Tibial nerve (tissue), 4 donors: ENCODE data around the gene AMOT. TPM values are rescaled to one million over a fixed set of nuclear protein-coding genes. Genes with fewer than 3 reads are reported as not detected.

Experiments
- DNase-seq, 2 donors: peaks; one replicate each; pipeline ENCODE4 v3.0.0-alpha.2; 2019; ENCODE audit warnings: low spot score in 2 of 2
- H3K27ac ChIP-seq, 4 donors: fragments of 200-600 bp; sonication (generic) in 3 of 4; one replicate each; pipeline ENCODE4 v1.5.1; 2017 to 2019; ENCODE audit warnings: mild to moderate bottlenecking in 1 of 4
- H3K27me3 ChIP-seq, 2 donors: fragments of 200-600 bp; sonication (generic) in 1 of 2; one replicate each; pipeline versions ENCODE4 v1.5.1 to v1.6.0; 2017 to 2019
- H3K36me3 ChIP-seq, 3 donors: fragments of 200-600 bp; sonication (generic); one replicate each; pipeline ENCODE4 v1.5.1; 2018 to 2019
- H3K4me1 ChIP-seq, 4 donors: fragments of 200-600 bp; sonication (generic) in 3 of 4; one replicate each; pipeline ENCODE4 v1.5.1; 2017 to 2019
- H3K4me3 ChIP-seq, 4 donors: fragments of 200-600 bp; sonication (generic) in 3 of 4; one replicate each; pipeline ENCODE4 v1.5.1; 2017 to 2019; ENCODE audit warnings: mild to moderate bottlenecking in 1 of 4, moderate library complexity in 1 of 4
- H3K9me3 ChIP-seq, 4 donors: fragments of 200-600 bp; sonication (generic) in 3 of 4; one replicate each; pipeline ENCODE4 v1.5.1; 2017 to 2019
- EP300 ChIP-seq, 2 donors: sonication (generic); formaldehyde crosslinking; IDR thresholded peaks; one replicate each; pipeline ENCODE4 v1.6.1; 2017; ENCODE audit warnings: antibody characterized with exemption in 2 of 2, mild to moderate bottlenecking in 1 of 2
- POLR2A ChIP-seq, 2 donors: fragments of 450-650 bp; IDR thresholded peaks; one replicate each; pipeline ENCODE4 v1.6.1; 2017; ENCODE audit warnings: antibody characterized with exemption in 2 of 2, mild to moderate bottlenecking in 2 of 2, moderate library complexity in 2 of 2
- WGBS, 2 donors: methylation state at CpG; one replicate each; pipeline ENCODE4 v1.1.5; 2018; 5-methylcytosine and 5-hydroxymethylcytosine counted together
- total RNA-seq, 4 donors: library from RNA; depleted of rRNA; stranded (reverse); fragments of >200 nt; gene quantifications; one replicate each; pipeline ENCODE4 v1.1.0, GENCODE V29; 2016
- TF ChIP-seq, protein P1 (sequence below), 5 experiments: fragments of 200-600 bp in 3 of 5; fragments of 450-650 bp in 2 of 5; sonication (generic) in 3 of 5; IDR thresholded peaks; one replicate each; pipeline ENCODE4 v1.5.1; 2016 to 2019; ENCODE audit warnings: antibody characterized with exemption in 5 of 5, mild to moderate bottlenecking in 3 of 5, moderate library complexity in 2 of 5

The AMOT gene
- total RNA-seq, 4 donors from 2014 or later = 22.0 to 41.2 (median 23.0) TPM

DNA sequence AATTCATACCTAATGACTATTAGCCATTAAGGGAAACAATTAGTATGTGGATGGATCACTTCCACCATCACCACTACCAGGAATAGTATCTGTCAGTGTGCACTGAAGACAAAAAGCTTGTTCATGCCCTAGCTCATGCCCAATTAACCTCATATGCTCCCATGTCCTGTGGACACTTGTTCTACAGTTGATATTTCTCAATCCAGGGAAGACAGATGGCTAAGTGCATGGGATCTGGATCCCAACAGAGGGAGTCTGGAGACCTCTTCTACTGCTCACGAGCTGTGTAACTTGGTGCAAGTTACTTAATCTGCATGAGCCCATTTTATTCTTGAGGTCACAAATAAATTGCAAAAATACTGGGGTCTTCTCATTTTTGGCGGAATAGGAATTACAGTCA lies 23.7 kb downstream of the AMOT start:
- H3K27me3 ChIP-seq = peaks cover 0 to 17% of the 10 kb centered on the region in 2 donors
- H3K36me3 ChIP-seq = no peaks in the 10 kb centered on the region
- TF ChIP-seq POLR2A (IDR thresholded peaks at IDR 0.05) (no peak), EP300 (IDR thresholded peaks at IDR 0.05) (no peak)
- TF ChIP-seq, protein P1, sequence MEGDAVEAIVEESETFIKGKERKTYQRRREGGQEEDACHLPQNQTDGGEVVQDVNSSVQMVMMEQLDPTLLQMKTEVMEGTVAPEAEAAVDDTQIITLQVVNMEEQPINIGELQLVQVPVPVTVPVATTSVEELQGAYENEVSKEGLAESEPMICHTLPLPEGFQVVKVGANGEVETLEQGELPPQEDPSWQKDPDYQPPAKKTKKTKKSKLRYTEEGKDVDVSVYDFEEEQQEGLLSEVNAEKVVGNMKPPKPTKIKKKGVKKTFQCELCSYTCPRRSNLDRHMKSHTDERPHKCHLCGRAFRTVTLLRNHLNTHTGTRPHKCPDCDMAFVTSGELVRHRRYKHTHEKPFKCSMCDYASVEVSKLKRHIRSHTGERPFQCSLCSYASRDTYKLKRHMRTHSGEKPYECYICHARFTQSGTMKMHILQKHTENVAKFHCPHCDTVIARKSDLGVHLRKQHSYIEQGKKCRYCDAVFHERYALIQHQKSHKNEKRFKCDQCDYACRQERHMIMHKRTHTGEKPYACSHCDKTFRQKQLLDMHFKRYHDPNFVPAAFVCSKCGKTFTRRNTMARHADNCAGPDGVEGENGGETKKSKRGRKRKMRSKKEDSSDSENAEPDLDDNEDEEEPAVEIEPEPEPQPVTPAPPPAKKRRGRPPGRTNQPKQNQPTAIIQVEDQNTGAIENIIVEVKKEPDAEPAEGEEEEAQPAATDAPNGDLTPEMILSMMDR (IDR thresholded peaks at IDR 0.05) = no peak
- H3K4me3 ChIP-seq = no peak overlapping the region
- no peak for DNase-seq
- H3K4me1 ChIP-seq = peaks cover 0 to 16% (median 0%) of the 10 kb centered on the region in 4 donors
- no peaks in the 10 kb centered on the region for H3K9me3 ChIP-seq
- 65 to 93% methylated on average over 2 of the region's 2 CpGs for WGBS, 2 donors
- no peak overlapping the region for H3K27ac ChIP-seq

DNA sequence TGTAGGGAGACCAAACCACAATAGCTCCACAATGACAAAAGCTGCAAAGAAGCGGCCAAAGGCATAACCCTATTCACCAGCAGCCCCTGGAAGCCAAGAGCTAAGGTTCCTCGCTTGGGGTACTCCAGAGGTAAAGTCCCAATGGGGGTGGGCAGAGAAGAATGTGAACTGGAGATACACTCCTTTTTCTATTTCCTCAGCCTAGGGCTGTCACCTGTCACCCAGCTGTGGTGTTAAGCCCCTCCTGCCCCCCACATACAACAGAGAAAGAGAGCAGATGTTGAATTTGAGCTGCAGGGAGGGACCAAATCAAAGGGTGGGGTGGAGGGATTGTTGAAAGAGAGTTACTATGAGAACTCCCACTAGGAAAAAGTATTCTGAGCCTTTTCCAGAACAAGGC lies 26.1 kb downstream of the AMOT start:
- Histone ChIP-seq H3K4me3 (no peak overlapping the region), H3K9me3 (no peaks in the 10 kb centered on the region), H3K36me3 (peaks cover 0 to 3% (median 0%) of the 10 kb centered on the region in 3 donors), H3K27ac (no peak overlapping the region), H3K4me1 (peaks cover 0 to 6% (median 0%) of the 10 kb centered on the region in 4 donors), H3K27me3 (peaks cover 0 to 9% of the 10 kb centered on the region in 2 donors)
- DNase-seq = no peak
- WGBS, 2 donors = 59 to 100% methylated on average over 1 to 2 of the region's 2 CpGs
- TF ChIP-seq EP300 (IDR thresholded peaks at IDR 0.05) = no peak
- TF ChIP-seq, protein P1 (IDR thresholded peaks at IDR 0.05) = no peak
- TF ChIP-seq POLR2A (IDR thresholded peaks at IDR 0.05) = no peak

DNA sequence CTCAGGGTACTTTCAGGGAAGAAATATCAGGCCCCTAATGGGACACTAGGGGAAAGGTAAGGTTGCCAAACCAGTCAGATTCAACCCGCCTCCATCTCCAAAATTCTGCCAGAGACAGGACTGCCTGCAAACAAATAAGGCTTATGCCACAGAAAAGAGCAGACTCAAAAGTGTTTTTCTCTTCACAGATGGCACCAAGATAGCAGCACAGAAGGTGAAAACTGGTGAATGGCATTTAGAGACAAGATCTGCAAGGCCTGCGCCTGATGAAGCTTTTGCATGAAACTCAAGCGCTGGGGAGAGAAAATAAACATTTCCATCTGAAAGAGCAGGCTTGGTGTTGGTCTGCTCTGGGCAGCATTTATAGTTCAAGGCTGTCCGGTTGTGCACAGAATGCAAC lies 27.9 kb downstream of the AMOT start:
- Histone ChIP-seq H3K36me3 (peaks cover 0 to 3% (median 0%) of the 10 kb centered on the region in 3 donors), H3K27me3 (peaks cover 0 to 9% of the 10 kb centered on the region in 2 donors), H3K27ac (no peak overlapping the region), H3K4me1 (no peaks in the 10 kb centered on the region), H3K9me3 (no peaks in the 10 kb centered on the region), H3K4me3 (no peak overlapping the region)
- DNase-seq = no peak
- WGBS, 2 donors = 81 to 92% methylated on average over 4 of the region's 4 CpGs
- TF ChIP-seq POLR2A (IDR thresholded peaks at IDR 0.05) (no peak), EP300 (IDR thresholded peaks at IDR 0.05) (no peak)
- TF ChIP-seq, protein P1 (IDR thresholded peaks at IDR 0.05) = no peak

DNA sequence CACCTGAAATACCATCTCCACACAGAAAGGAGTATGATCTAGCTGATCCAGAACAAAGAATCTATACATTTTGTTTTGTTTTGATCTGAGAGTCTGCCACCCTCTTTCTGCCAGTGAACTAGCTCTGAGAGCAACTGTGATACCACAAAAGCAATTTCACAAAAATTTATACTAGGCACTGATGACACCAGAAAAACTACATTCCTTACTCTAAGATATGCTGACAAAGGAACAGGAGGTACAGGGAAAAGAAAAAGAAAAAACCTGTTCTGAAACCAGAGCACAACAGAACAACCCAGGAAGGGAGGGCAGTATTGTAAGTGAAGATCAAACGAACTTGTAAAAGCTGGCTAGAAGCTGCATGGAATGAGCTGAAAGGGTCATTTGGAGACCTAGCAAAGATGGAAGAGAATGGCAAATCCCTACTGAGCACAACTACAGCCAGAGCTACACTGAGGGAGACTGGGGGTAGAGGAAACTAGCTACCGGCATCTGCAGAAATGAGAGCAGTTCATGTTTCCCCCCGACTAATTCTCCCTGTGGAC lies 31.9 kb downstream of the AMOT start:
- 68 to 70% methylated on average over 3 of the region's 3 CpGs for WGBS, 2 donors

DNA sequence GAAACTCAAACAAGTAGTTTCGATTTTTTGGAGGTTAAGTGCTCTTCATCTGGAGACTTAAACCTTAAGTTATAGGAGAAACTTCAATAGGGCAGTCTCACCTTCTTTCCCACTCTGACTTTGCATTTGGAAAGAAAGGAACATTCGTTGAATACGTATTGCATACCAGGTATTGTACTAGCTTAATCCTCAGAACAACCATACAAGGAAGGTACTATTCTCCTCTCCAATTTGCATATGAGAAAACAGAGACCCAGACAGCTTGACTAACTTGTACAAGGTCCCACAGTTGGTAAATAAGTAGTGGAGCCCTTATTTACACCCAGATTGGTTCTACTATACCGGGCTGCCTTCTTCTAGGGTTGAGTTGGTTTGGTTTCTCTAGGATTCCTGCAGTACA lies 32.6 kb downstream of the AMOT start:
- Histone ChIP-seq H3K4me3 (no peak overlapping the region), H3K27ac (no peak overlapping the region), H3K36me3 (peaks cover 0 to 8% (median 0%) of the 10 kb centered on the region in 3 donors), H3K9me3 (no peaks in the 10 kb centered on the region), H3K4me1 (no peaks in the 10 kb centered on the region), H3K27me3 (peaks cover 0 to 12% of the 10 kb centered on the region in 2 donors)
- DNase-seq = no peak
- 72 to 94% methylated on average over 4 of the region's 4 CpGs for WGBS, 2 donors
- TF ChIP-seq, protein P1 (IDR thresholded peaks at IDR 0.05) = no peak
- no peak for TF ChIP-seq EP300 (IDR thresholded peaks at IDR 0.05)
- TF ChIP-seq POLR2A (IDR thresholded peaks at IDR 0.05) = no peak

More for the DNA sequence above, 31.9 kb downstream of the AMOT start:
- H3K36me3 ChIP-seq = peaks cover 0 to 8% (median 0%) of the 10 kb centered on the region in 3 donors
- H3K27ac ChIP-seq = no peak overlapping the region
- TF ChIP-seq EP300 (IDR thresholded peaks at IDR 0.05) = no peak
- TF ChIP-seq, protein P1 (IDR thresholded peaks at IDR 0.05) = no peak
- no peak for TF ChIP-seq POLR2A (IDR thresholded peaks at IDR 0.05)
- no peak overlapping the region for H3K4me3 ChIP-seq
- no peak for DNase-seq
- H3K9me3 ChIP-seq = no peaks in the 10 kb centered on the region
- peaks cover 0 to 12% of the 10 kb centered on the region in 2 donors for H3K27me3 ChIP-seq
- H3K4me1 ChIP-seq = no peaks in the 10 kb centered on the region
